AG09319 (cell line): Measurements from ENCODE around the gene FAM120AOS.

Experiments
- DNase-seq: peaks from one replicate; pipeline ENCODE4 v3.0.0-alpha.2; 2010; ENCODE audit warnings: low read depth; ENCODE audit errors: extremely low read depth
- CTCF ChIP-seq: IDR thresholded peaks from 2 replicates; pipeline ENCODE4 v1.5.1; 2011; ENCODE audit warnings: low read depth, mild to moderate bottlenecking, inconsistent platforms, low read length, moderate library complexity

The FAM120AOS gene

GRCh38 chr9:93456022-93456421 is 2.6 kb upstream of the FAM120AOS start:
- no peak for TF ChIP-seq CTCF
- no peak for DNase-seq

GRCh38 chr9:93452710-93453046 is 703 bp downstream of the FAM120AOS start:
- no peak for TF ChIP-seq CTCF
- no peak for DNase-seq

GRCh38 chr9:93451849-93452709 is 1.3 kb downstream of the FAM120AOS start:
- TF ChIP-seq CTCF = no peak; the same call in 1 of the 2 replicates
- no peak for DNase-seq

GRCh38 chr9:93450945-93451815 is 2.2 kb downstream of the FAM120AOS start, which contains the start of gene FAM120A:
TSS of gene FAM120A (plus strand) at chr9:93451685. CDS start at chr9:93451916, 231 bp downstream.
- no peak for TF ChIP-seq CTCF
- peak; percentile 47 for DNase-seq

- DNase-seq = no peak
- TF ChIP-seq CTCF = no peak
These were observed 5.7 kb downstream of the FAM120AOS start for GRCh38 chr9:93447655-93448054.

- no peak for DNase-seq
- TF ChIP-seq CTCF = no peak
These were observed 7.3 kb downstream of the FAM120AOS start for GRCh38 chr9:93446073-93446472.
